Prostate gland (tissue), 2 donors: ENCODE data around the gene COL1A2. TPM values are rescaled to one million over a fixed set of nuclear protein-coding genes. Genes with fewer than 3 reads are reported as not detected.

Source experiments
- DNase-seq: peaks from one replicate; pipeline ENCODE4 v3.0.0-alpha.2; 2019; ENCODE audit warnings: low spot score
- H3K27ac ChIP-seq, 2 donors: fragments of 200-600 bp; sonication (generic); 2 replicates each; pipeline ENCODE4 v1.5.1; 2017 to 2019
- H3K27me3 ChIP-seq: fragments of 200-600 bp; sonication (generic); replicated peaks from 2 replicates; pipeline ENCODE4 v1.5.1; 2019; ENCODE audit not compliant: insufficient read depth
- H3K36me3 ChIP-seq, 2 donors: fragments of 200-600 bp; sonication (generic); 1 replicate in 1 of 2; 2 replicates in 1 of 2; pipeline versions ENCODE4 v1.5.1 to v1.8.1; 2017 to 2019
- H3K4me1 ChIP-seq: fragments of 200-600 bp; sonication (generic); replicated peaks from 2 replicates; pipeline ENCODE4 v1.5.1; 2019
- H3K4me3 ChIP-seq, 2 donors: fragments of 200-600 bp; sonication (generic); 2 replicates each; pipeline ENCODE4 v1.5.1; 2017 to 2019
- H3K9me3 ChIP-seq: fragments of 200-600 bp; sonication (generic); 2 replicates; pipeline ENCODE4 v1.5.1; 2017
- CTCF ChIP-seq, 4 experiments: fragments of 200-600 bp in 2 of 4; fragments of 450-650 bp in 2 of 4; sonication (generic) in 2 of 4; IDR thresholded peaks; 1 replicate in 3 of 4; 2 replicates in 1 of 4; pipeline ENCODE4 v1.5.1; 2016 to 2019; ENCODE audit warnings: antibody characterized with exemption in 4 of 4, mild to moderate bottlenecking in 2 of 4, moderate library complexity in 2 of 4
- POLR2A ChIP-seq: fragments of 450-650 bp; IDR thresholded peaks from one replicate; pipeline ENCODE4 v1.6.1; 2016; ENCODE audit warnings: antibody characterized with exemption, mild to moderate bottlenecking
- POLR2AphosphoS5 ChIP-seq: sonication (generic); formaldehyde crosslinking; IDR thresholded peaks from one replicate; pipeline ENCODE4 v1.6.1; 2017; ENCODE audit warnings: antibody characterized with exemption
- WGBS: methylation state at CpG from one replicate; pipeline ENCODE4 v1.1.5; 2018; 5-methylcytosine and 5-hydroxymethylcytosine counted together
- intact Hi-C: fragments of 100-400 bp; cut with DNase I; formaldehyde crosslinking; loops from one replicate; pipeline ENCODE4 v1.14.2; 2022
- total RNA-seq, 2 donors: library from RNA; depleted of rRNA; stranded (reverse); fragments of >200 nt; gene quantifications; one replicate each; pipeline ENCODE4 v1.1.0, GENCODE V29; 2016

COL1A2 gene
- total RNA-seq, 2 donors from 2014 or later = 51.2 to 805 TPM

- H3K27ac ChIP-seq = no peak overlapping the region
- no peak overlapping the region for H3K4me3 ChIP-seq
- TF ChIP-seq POLR2AphosphoS5 (no peak), CTCF (IDR thresholded peaks at IDR 0.05) (no peak), POLR2A (no peak)
- no peaks in the 10 kb centered on the region for H3K36me3 ChIP-seq
- no peak for DNase-seq
- WGBS = 84% methylated on average over 5 of the region's 5 CpGs
- intact Hi-C loops = no loop called here
- no peaks in the 10 kb centered on the region for H3K27me3 ChIP-seq
- H3K4me1 ChIP-seq = no peaks in the 10 kb centered on the region
- no peaks in the 10 kb centered on the region for H3K9me3 ChIP-seq
These were observed 81.7 kb downstream of the COL1A2 start for GRCh38 chr7:94476251-94476840.

- Histone ChIP-seq H3K4me3 (no peak overlapping the region), H3K36me3 (no peaks in the 10 kb centered on the region), H3K4me1 (no peaks in the 10 kb centered on the region), H3K27ac (no peak overlapping the region), H3K9me3 (no peaks in the 10 kb centered on the region), H3K27me3 (no peaks in the 10 kb centered on the region)
- 40% methylated on average over 1 of the region's 1 CpG for WGBS
- no peak for DNase-seq
- TF ChIP-seq CTCF (IDR thresholded peaks at IDR 0.05) (no peak), POLR2AphosphoS5 (no peak), POLR2A (no peak)
- intact Hi-C loops = no loop called here
These were observed 83.2 kb downstream of the COL1A2 start for GRCh38 chr7:94477878-94478277.

GRCh38 chr7:94478648-94479214 lies 84.0 kb downstream of the COL1A2 start:
- no peaks in the 10 kb centered on the region for H3K27me3 ChIP-seq
- intact Hi-C loops = no loop called here
- H3K4me3 ChIP-seq = no peak overlapping the region
- no peak overlapping the region for H3K27ac ChIP-seq
- H3K4me1 ChIP-seq = no peaks in the 10 kb centered on the region
- TF ChIP-seq CTCF (IDR thresholded peaks at IDR 0.05) (no peak), POLR2AphosphoS5 (no peak), POLR2A (no peak)
- DNase-seq = no peak
- 54% methylated on average over 3 of the region's 3 CpGs for WGBS
- no peaks in the 10 kb centered on the region for H3K9me3 ChIP-seq
- H3K36me3 ChIP-seq = no peaks in the 10 kb centered on the region

Other genes with a start within 250 kb of the COL1A2 start
- 10 to 100 TPM; 31.2 to 35.6 TPM for gene CASD1, start 114.9 kb downstream of the COL1A2 start, total RNA-seq